H9 (cell line): ENCODE data around the gene SYT7. TPM values are rescaled to one million over a fixed set of nuclear protein-coding genes. Genes with fewer than 3 reads are reported as not detected.

Experiments used
- DNase-seq: peaks from one replicate; pipeline ENCODE4 v3.0.0-alpha.2; 2017
- H2AFZ ChIP-seq: one replicate; pipeline ENCODE4 v1.6.1; 2013; ENCODE audit warnings: mild to moderate bottlenecking, low read length, control low read depth, moderate library complexity
- H2AK5ac ChIP-seq: 2 replicates; pipeline ENCODE4 v1.6.1; 2013; ENCODE audit warnings: low read length, control low read depth, mixed read lengths; ENCODE audit not compliant: insufficient read length
- H2BK120ac ChIP-seq: one replicate; pipeline ENCODE4 v1.6.1; 2013; ENCODE audit warnings: low read depth, mild to moderate bottlenecking, low read length, control low read depth, inconsistent platforms; ENCODE audit not compliant: poor library complexity, severe bottlenecking
- H2BK12ac ChIP-seq: 2 replicates; pipeline ENCODE4 v1.6.1; 2013; ENCODE audit warnings: low read length, control low read depth, mixed read lengths, low read depth; ENCODE audit not compliant: insufficient read length
- H2BK15ac ChIP-seq: 2 replicates; pipeline ENCODE4 v1.6.1; 2013; ENCODE audit warnings: low read depth, low read length, control low read depth
- H2BK20ac ChIP-seq: one replicate; pipeline ENCODE4 v1.6.1; 2013; ENCODE audit warnings: low read depth, mild to moderate bottlenecking, low read length, control low read depth, inconsistent platforms; ENCODE audit not compliant: poor library complexity, severe bottlenecking
- H2BK5ac ChIP-seq: 2 replicates; pipeline ENCODE4 v1.6.1; 2013; ENCODE audit warnings: low read length, control low read depth, mixed read lengths; ENCODE audit not compliant: insufficient read length
- H3K14ac ChIP-seq: 2 replicates; pipeline ENCODE4 v1.6.1; 2013; ENCODE audit warnings: low read length, control low read depth; ENCODE audit not compliant: insufficient read depth
- H3K18ac ChIP-seq: 2 replicates; pipeline ENCODE4 v1.6.1; 2013; ENCODE audit warnings: low read depth, mild to moderate bottlenecking, mixed read lengths, low read length, control low read depth; ENCODE audit not compliant: insufficient read length
- H3K23ac ChIP-seq: 2 replicates; pipeline ENCODE4 v1.6.1; 2013; ENCODE audit warnings: low read length, control low read depth, mixed read lengths, low read depth; ENCODE audit not compliant: insufficient read length
- H3K23me2 ChIP-seq: 2 replicates; pipeline ENCODE4 v1.6.1; 2013; ENCODE audit warnings: low read depth, mild to moderate bottlenecking, mixed read lengths, low read length, control low read depth; ENCODE audit not compliant: insufficient read length, poor library complexity, severe bottlenecking
- H3K27ac ChIP-seq: 2 replicates; pipeline ENCODE4 v1.5.1; 2013; ENCODE audit warnings: low read length, control low read depth, mixed read lengths, low read depth; ENCODE audit not compliant: insufficient read length
- H3K27me3 ChIP-seq: 2 replicates; pipeline ENCODE4 v1.6.1; 2013; ENCODE audit warnings: low read length, control low read depth, inconsistent platforms; ENCODE audit not compliant: insufficient read depth
- H3K4ac ChIP-seq: 2 replicates; pipeline ENCODE4 v1.6.1; 2013; ENCODE audit warnings: low read depth, mild to moderate bottlenecking, control low read depth, inconsistent platforms, low read length, moderate library complexity
- H3K4me1 ChIP-seq: 2 replicates; pipeline ENCODE4 v1.6.1; 2013; ENCODE audit warnings: low read length, control low read depth, inconsistent platforms; ENCODE audit not compliant: insufficient read depth
- H3K4me2 ChIP-seq: 2 replicates; pipeline ENCODE4 v1.6.1; 2013; ENCODE audit warnings: low read length, control low read depth, mixed read lengths; ENCODE audit not compliant: insufficient read length, insufficient read depth
- H3K56ac ChIP-seq: 2 replicates; pipeline ENCODE4 v1.6.1; 2013; ENCODE audit warnings: low read depth, mild to moderate bottlenecking, mixed read lengths, low read length, control low read depth; ENCODE audit not compliant: insufficient read length
- H3K79me1 ChIP-seq: 2 replicates; pipeline ENCODE4 v1.6.1; 2013; ENCODE audit warnings: low read depth, mild to moderate bottlenecking, moderate library complexity, low read length, control low read depth, inconsistent platforms; ENCODE audit not compliant: insufficient read depth, poor library complexity, severe bottlenecking
- H3K79me2 ChIP-seq: 2 replicates; pipeline ENCODE4 v1.6.1; 2013; ENCODE audit warnings: low read length, control low read depth, inconsistent platforms; ENCODE audit not compliant: insufficient read depth
- H3K9ac ChIP-seq: 2 replicates; pipeline ENCODE4 v1.6.1; 2013; ENCODE audit warnings: low read length, control low read depth, mixed read lengths; ENCODE audit not compliant: insufficient read length; ENCODE audit errors: extremely low read depth
- H3K9me3 ChIP-seq: one replicate; pipeline ENCODE4 v1.6.1; 2013; ENCODE audit warnings: low read depth, low read length, inconsistent platforms; ENCODE audit not compliant: control insufficient read depth
- H3T11ph ChIP-seq: one replicate; pipeline ENCODE4 v1.6.1; 2013; ENCODE audit warnings: mild to moderate bottlenecking, low read length, control low read depth, inconsistent platforms
- H4K20me1 ChIP-seq: one replicate; pipeline ENCODE4 v1.6.1; 2013; ENCODE audit not compliant: control insufficient read depth, insufficient read length, insufficient read depth
- H4K5ac ChIP-seq: 2 replicates; pipeline ENCODE4 v1.6.1; 2013; ENCODE audit warnings: low read depth, mild to moderate bottlenecking, mixed read lengths, low read length, control low read depth; ENCODE audit not compliant: insufficient read length
- H4K8ac ChIP-seq: replicated peaks from 2 replicates; pipeline ENCODE4 v1.6.1; 2013; ENCODE audit warnings: low read length, control low read depth, mixed read lengths, low read depth; ENCODE audit not compliant: insufficient read length
- H4K91ac ChIP-seq: 2 replicates; pipeline ENCODE4 v1.6.1; 2013; ENCODE audit warnings: low read depth, mild to moderate bottlenecking, moderate library complexity, mixed read lengths, low read length, control low read depth; ENCODE audit not compliant: insufficient read length
- H3K27ac Mint-ChIP-seq, 3 experiments: 2 replicates in 2 of 3; 3 replicates in 1 of 3; pipeline ENCODE4 v1.8.0; 2020 to 2021; ENCODE audit warnings: mixed read lengths in 3 of 3, mild to moderate bottlenecking in 1 of 3, moderate library complexity in 1 of 3
- H3K27me3 Mint-ChIP-seq: 2 replicates; pipeline ENCODE4 v1.8.0; 2021; ENCODE audit warnings: low read depth, mild to moderate bottlenecking, moderate library complexity, mixed read lengths
- H3K36me3 Mint-ChIP-seq, 3 experiments: 2 replicates in 2 of 3; 3 replicates in 1 of 3; pipeline ENCODE4 v1.8.0; 2020 to 2021; ENCODE audit warnings: low read depth in 3 of 3, mixed read lengths in 3 of 3; ENCODE audit not compliant: insufficient read depth in 1 of 3
- H3K4me1 Mint-ChIP-seq, 2 experiments: 2 replicates each; pipeline ENCODE4 v1.8.0; 2020; ENCODE audit warnings: mixed read lengths in 2 of 2
- H3K4me3 Mint-ChIP-seq, 2 experiments: 2 replicates in 1 of 2; 3 replicates in 1 of 2; pipeline ENCODE4 v1.8.0; 2020 to 2021; ENCODE audit warnings: mild to moderate bottlenecking in 2 of 2, mixed read lengths in 2 of 2, moderate library complexity in 1 of 2
- H3K9me3 Mint-ChIP-seq, 2 experiments: 2 replicates in 1 of 2; 3 replicates in 1 of 2; pipeline ENCODE4 v1.8.0; 2020; ENCODE audit warnings: mild to moderate bottlenecking in 2 of 2, mixed read lengths in 2 of 2, moderate library complexity in 1 of 2
- CTCF ChIP-seq: fragments of 200-600 bp; sonication (generic); conservative IDR thresholded peaks from 3 replicates; pipeline ENCODE4 v1.8.0; 2021; ENCODE audit warnings: antibody characterized with exemption, mild to moderate bottlenecking
- WGBS: extraction: QIAGEN DNeasy Blood & Tissue Kit; methylation state at CpG from one replicate; pipeline ENCODE4 v1.1.7; 2013; ENCODE audit warnings: missing lambda C conversion rate, low lambda C conversion rate, mixed read lengths; ENCODE audit not compliant: insufficient read length; ENCODE audit errors: extremely low coverage; 5-methylcytosine and 5-hydroxymethylcytosine counted together
- total RNA-seq: library from RNA; stranded (reverse); gene quantifications from 2 replicates; pipeline ENCODE4 v1.2.1, GENCODE V29; 2021

SYT7 gene
- total RNA-seq, 1 experiment from 2014 or later: 8.8 TPM

- peak; percentile 71 for DNase-seq
- H3K36me3 Mint-ChIP-seq: no peaks in the 10 kb centered on the region; a peak in 1 of 7 replicates
- H3K9me3 Mint-ChIP-seq: no peaks in the 10 kb centered on the region
Observed at GRCh38 chr11:61621917-61622585, 41.2 kb upstream of the SYT7 start.

More at GRCh38 chr11:61621917-61622585, 41.2 kb upstream of the SYT7 start:
- Histone ChIP-seq H4K91ac (no peak overlapping the region), H2BK20ac (no peak overlapping the region), H2BK5ac (no peak overlapping the region), H2BK15ac (no peak overlapping the region), H3K4me2 (no peak overlapping the region), H3K23ac (no peak overlapping the region), H3K9me3 (no peaks in the 10 kb centered on the region), H3K9ac (no peak overlapping the region), H2AFZ (no peak overlapping the region), H4K5ac (no peak overlapping the region), H2AK5ac (no peak overlapping the region), H3K18ac (no peak overlapping the region), H4K8ac (no peak overlapping the region), H3K27me3 (no peaks in the 10 kb centered on the region), H3K79me1 (no peaks in the 10 kb centered on the region), H3K79me2 (no peaks in the 10 kb centered on the region), H3K56ac (no peak overlapping the region), H3K27ac (no peak overlapping the region), H3K14ac (no peak overlapping the region), H2BK12ac (no peak overlapping the region), H3K23me2 (no peaks in the 10 kb centered on the region), H3K4me1 (peaks cover 1% of the 10 kb centered on the region; the same call in 1 of the 2 replicates), H4K20me1 (no peaks in the 10 kb centered on the region), H3T11ph (no peak overlapping the region), H3K4ac (no peak overlapping the region), H2BK120ac (no peak overlapping the region)
- no peak for TF ChIP-seq CTCF
- Mint-ChIP-seq H3K27ac (no peak overlapping the region; a peak in 1 of 7 replicates), H3K4me3 (no peak overlapping the region), H3K27me3 (peaks cover 8% of the 10 kb centered on the region), H3K4me1 (peaks cover 31 to 41% of the 10 kb centered on the region in 2 experiments)
- no CpG with 5 or more reads among the region's 7 CpGs for WGBS
